HEK293T (cell line): ENCODE data around the gene FOXP2.
"Not testable (repeated sequence)": the region's sequence is repeated elsewhere in the genome, so short reads cannot be mapped to it uniquely, and the experiment has no call there.

Source experiments
- BHLHE40 ChIP-seq: fragments of 450-650 bp; IDR thresholded peaks from 2 replicates; pipeline ENCODE4 v1.6.1; 2016; ENCODE audit warnings: mild to moderate bottlenecking, moderate library complexity, borderline replicate concordance
- FOXA1 ChIP-seq: fragments of 450-650 bp; IDR thresholded peaks from 2 replicates; pipeline ENCODE4 v1.6.1; 2016; ENCODE audit warnings: mild to moderate bottlenecking
- FOXK2 ChIP-seq: fragments of 450-650 bp; IDR thresholded peaks from 2 replicates; pipeline ENCODE4 v1.6.1; 2016; ENCODE audit warnings: mild to moderate bottlenecking
- FOXM1 ChIP-seq: fragments of 450-650 bp; IDR thresholded peaks from 2 replicates; pipeline ENCODE4 v1.6.1; 2017; ENCODE audit warnings: mild to moderate bottlenecking, borderline replicate concordance
- HDGF ChIP-seq: fragments of 450-650 bp; IDR thresholded peaks from 2 replicates; pipeline ENCODE4 v1.6.1; 2017; ENCODE audit warnings: antibody characterized with exemption, borderline replicate concordance
- L3MBTL2 ChIP-seq: fragments of 450-650 bp; conservative IDR thresholded peaks from 2 replicates; pipeline ENCODE4 v1.6.1; 2016; ENCODE audit warnings: mild to moderate bottlenecking
- NFRKB ChIP-seq: fragments of 450-650 bp; IDR thresholded peaks from 2 replicates; pipeline ENCODE4 v1.6.1; 2016; ENCODE audit warnings: mild to moderate bottlenecking, moderate library complexity
- SUZ12 ChIP-seq: fragments of 450-650 bp; IDR thresholded peaks from 2 replicates; pipeline ENCODE4 v1.6.1; 2016; ENCODE audit warnings: mild to moderate bottlenecking

GRCh38 chr7:114510824-114511223 lies 96.2 kb downstream of the FOXP2 start:
- TF ChIP-seq FOXK2, HDGF, L3MBTL2, FOXA1, BHLHE40, SUZ12, FOXM1, NFRKB: not testable (repeated sequence)
